PC-3 (cell line): ENCODE results near the gene VDR. TPM values are rescaled to one million over a fixed set of nuclear protein-coding genes. Genes with fewer than 3 reads are reported as not detected.
A peak's percentile ranks its signal among the peaks of the same experiment; 100 is the strongest.

Experiments used
- ATAC-seq: fragments of 200-7000 bp; cut with Tn5 transposase; 2 replicates; pipeline ENCODE4 v1.9.1; 2020; ENCODE audit warnings: mild to moderate bottlenecking, moderate library complexity
- BruUV-seq: library from RNA; stranded (reverse); fragments of 400-500 nt; replicated peaks from 2 replicates; lab custom pipeline; 2021; lab: Mats Ljungman, UMichigan
- CTCF ChIA-PET: fragments of 300-600 bp; sonication (Branson Sonifier 250); formaldehyde crosslinking; loops from one replicate; lab custom pipeline; 2022; ENCODE audit warnings: antibody characterized with exemption; lab: Charles Lee
- POLR2A ChIA-PET: fragments of 300-600 bp; sonication (Branson Sonifier 250); formaldehyde crosslinking; loops from one replicate; lab custom pipeline; 2022; ENCODE audit warnings: antibody characterized with exemption; ENCODE audit not compliant: unreplicated experiment; lab: Charles Lee
- DNase-seq: peaks from one replicate; pipeline ENCODE4 v3.0.0-alpha.2; 2015
- H2AFZ ChIP-seq: fragments of 300-600 bp; sonication (generic); 2 replicates; pipeline ENCODE4 v1.6.0; 2016; ENCODE audit warnings: antibody characterized with exemption, low read length
- H3F3A ChIP-seq: fragments of 300-600 bp; sonication (generic); one replicate; pipeline ENCODE4 v1.6.0; 2017; ENCODE audit warnings: antibody characterized with exemption, low read length, control low read depth, mild to moderate bottlenecking; ENCODE audit not compliant: unreplicated experiment
- H3K27ac ChIP-seq: fragments of 300-600 bp; sonication (generic); 2 replicates; pipeline ENCODE4 v1.5.1; 2016; ENCODE audit warnings: mild to moderate bottlenecking, low read length
- H3K27me3 ChIP-seq: fragments of 300-600 bp; sonication (generic); 2 replicates; pipeline ENCODE4 v1.6.1; 2016; ENCODE audit warnings: low read length, mixed read lengths
- H3K36me3 ChIP-seq: fragments of 300-600 bp; sonication (generic); 2 replicates; pipeline ENCODE4 v1.6.1; 2016; ENCODE audit warnings: low read depth, mixed run types, low read length, mixed read lengths
- H3K4me1 ChIP-seq: fragments of 300-600 bp; sonication (generic); 2 replicates; pipeline ENCODE4 v1.5.1; 2016; ENCODE audit warnings: low read length; ENCODE audit not compliant: insufficient read depth
- H3K4me2 ChIP-seq: fragments of 300-600 bp; sonication (generic); 2 replicates; pipeline ENCODE4 v1.6.0; 2016; ENCODE audit warnings: low read length
- H3K4me3 ChIP-seq: fragments of 300-600 bp; sonication (generic); 2 replicates; pipeline ENCODE4 v1.5.1; 2016; ENCODE audit warnings: mild to moderate bottlenecking, low read length, mixed read lengths
- H3K79me2 ChIP-seq: fragments of 300-600 bp; sonication (generic); 2 replicates; pipeline ENCODE4 v1.6.1; 2017; ENCODE audit warnings: low read length, mixed read lengths
- H3K9ac ChIP-seq: fragments of 300-600 bp; sonication (generic); 2 replicates; pipeline ENCODE4 v1.6.0; 2016; ENCODE audit warnings: mild to moderate bottlenecking, low read length
- H3K9me2 ChIP-seq: fragments of 300-600 bp; sonication (generic); replicated peaks from 2 replicates; pipeline ENCODE4 v1.6.1; 2016; ENCODE audit warnings: mixed run types, low read length, mixed read lengths
- H3K9me3 ChIP-seq: fragments of 300-600 bp; sonication (generic); 2 replicates; pipeline ENCODE4 v1.6.1; 2016; ENCODE audit warnings: low read length, mixed read lengths
- H4K20me1 ChIP-seq: fragments of 300-600 bp; sonication (generic); 2 replicates; pipeline ENCODE4 v1.6.1; 2016; ENCODE audit warnings: low read length, mixed read lengths
- EZH2 ChIP-seq: fragments of 300-600 bp; sonication (generic); IDR thresholded peaks from one replicate; pipeline ENCODE4 v1.6.1; 2017; ENCODE audit warnings: antibody characterized with exemption, mild to moderate bottlenecking, low read length; ENCODE audit not compliant: unreplicated experiment
- EZH2phosphoT487 ChIP-seq: fragments of 300-600 bp; sonication (generic); IDR thresholded peaks from 2 replicates; pipeline ENCODE4 v1.6.1; 2018; ENCODE audit warnings: mild to moderate bottlenecking, antibody characterized with exemption, low read length, borderline replicate concordance
- intact Hi-C: fragments of 100-400 bp; cut with micrococcal nuclease; formaldehyde crosslinking; loops from 2 replicates; pipeline ENCODE4 v1.9.0; 2023
- total RNA-seq: library from RNA; depleted of rRNA; stranded (reverse); fragments of >200 nt; gene quantifications from 2 replicates; pipeline ENCODE4 v1.2.3, GENCODE V29; 2014
- TF ChIP-seq, protein P1 (sequence below): fragments of 300-600 bp; sonication (generic); conservative IDR thresholded peaks from 2 replicates; pipeline ENCODE4 v1.5.1; 2017; ENCODE audit warnings: antibody characterized with exemption, low read depth, mild to moderate bottlenecking, low read length

Gene VDR
- total RNA-seq, 1 experiment from 2014 or later = 19.9 TPM

DNA sequence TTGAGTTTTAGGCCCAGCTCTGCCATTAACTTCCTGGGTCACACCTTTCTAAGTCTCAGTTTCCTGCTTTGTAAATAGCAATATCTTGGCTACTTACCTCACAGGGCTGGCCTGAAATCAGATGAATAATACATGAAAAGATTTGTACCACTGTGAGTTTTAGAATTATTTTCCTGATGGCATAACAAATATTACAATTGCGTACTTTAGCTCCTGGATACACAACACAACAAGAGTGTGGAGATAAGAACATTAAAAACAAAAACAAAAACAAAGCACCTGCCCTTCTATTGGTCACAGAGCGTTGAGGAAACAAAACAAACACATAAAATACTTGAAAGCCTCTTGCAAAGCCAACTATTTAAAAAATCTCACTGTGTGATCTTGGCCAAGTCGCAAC, 80.2 kb downstream of the VDR start:
- no peak for TF ChIP-seq EZH2phosphoT487
- TF ChIP-seq, protein P1, sequence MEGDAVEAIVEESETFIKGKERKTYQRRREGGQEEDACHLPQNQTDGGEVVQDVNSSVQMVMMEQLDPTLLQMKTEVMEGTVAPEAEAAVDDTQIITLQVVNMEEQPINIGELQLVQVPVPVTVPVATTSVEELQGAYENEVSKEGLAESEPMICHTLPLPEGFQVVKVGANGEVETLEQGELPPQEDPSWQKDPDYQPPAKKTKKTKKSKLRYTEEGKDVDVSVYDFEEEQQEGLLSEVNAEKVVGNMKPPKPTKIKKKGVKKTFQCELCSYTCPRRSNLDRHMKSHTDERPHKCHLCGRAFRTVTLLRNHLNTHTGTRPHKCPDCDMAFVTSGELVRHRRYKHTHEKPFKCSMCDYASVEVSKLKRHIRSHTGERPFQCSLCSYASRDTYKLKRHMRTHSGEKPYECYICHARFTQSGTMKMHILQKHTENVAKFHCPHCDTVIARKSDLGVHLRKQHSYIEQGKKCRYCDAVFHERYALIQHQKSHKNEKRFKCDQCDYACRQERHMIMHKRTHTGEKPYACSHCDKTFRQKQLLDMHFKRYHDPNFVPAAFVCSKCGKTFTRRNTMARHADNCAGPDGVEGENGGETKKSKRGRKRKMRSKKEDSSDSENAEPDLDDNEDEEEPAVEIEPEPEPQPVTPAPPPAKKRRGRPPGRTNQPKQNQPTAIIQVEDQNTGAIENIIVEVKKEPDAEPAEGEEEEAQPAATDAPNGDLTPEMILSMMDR = no peak
- TF ChIP-seq EZH2 = no peak
- ATAC-seq = no peak
- H3K27ac ChIP-seq = peak overlapping the region; percentile 5; the same call in 1 of the 2 replicates
- H3F3A ChIP-seq = peaks cover 4% of the 10 kb centered on the region
- peaks cover 9% of the 10 kb centered on the region for H3K79me2 ChIP-seq
- BruUV-seq = TSS peak; percentile 62
- DNase-seq = no peak
- no peaks in the 10 kb centered on the region for H4K20me1 ChIP-seq
- no peak overlapping the region for H3K4me3 ChIP-seq
- ChIA-PET CTCF (no interaction called here), POLR2A (interaction anchor here (0.6 kb wide), 1 partner anchor 65 kb away, joined by 3 read pairs; no protein-coding TSS in a partner anchor)
- H3K9ac ChIP-seq = no peak overlapping the region
- H3K9me3 ChIP-seq = no peaks in the 10 kb centered on the region
- H3K4me2 ChIP-seq = peak overlapping the region; percentile 33
- H3K27me3 ChIP-seq = no peaks in the 10 kb centered on the region
- intact Hi-C loops = loop anchor here (10.0 kb wide), 1 partner anchor 120 kb away; no protein-coding TSS in a partner anchor
- H3K4me1 ChIP-seq = peaks cover 82% of the 10 kb centered on the region
- 0 out of 2 replicates have a peak overlapping the region, but pooled peaks have one; percentile 52 for H2AFZ ChIP-seq
- no peaks in the 10 kb centered on the region for H3K9me2 ChIP-seq
- H3K36me3 ChIP-seq = no peaks in the 10 kb centered on the region

DNA sequence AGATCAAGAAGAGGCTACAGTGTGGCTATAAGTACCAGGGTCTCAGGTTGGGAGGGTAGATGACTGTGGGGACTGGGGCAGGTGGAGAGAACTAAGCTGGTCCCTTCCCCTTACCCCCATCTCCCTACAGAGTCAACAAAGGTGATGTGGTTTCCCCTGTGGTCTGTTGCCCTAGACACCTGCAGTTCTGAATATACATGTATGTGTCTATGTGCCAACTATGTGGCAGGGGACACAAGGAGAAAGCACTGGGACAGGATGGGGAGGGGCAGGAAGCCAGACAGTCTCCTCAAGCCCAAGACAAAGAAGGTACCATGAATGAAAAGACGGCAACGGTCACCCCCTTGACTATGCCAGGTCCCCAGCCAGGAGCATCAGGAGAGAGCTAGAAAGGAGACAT, 80.6 kb downstream of the VDR start:
- BruUV-seq = no TSS peak
- H3K4me1 ChIP-seq = peaks cover 77% of the 10 kb centered on the region
- no peaks in the 10 kb centered on the region for H3K27me3 ChIP-seq
- TF ChIP-seq, protein P1 = no peak
- TF ChIP-seq EZH2phosphoT487 = no peak
- TF ChIP-seq EZH2 = no peak
- DNase-seq = no peak
- POLR2A ChIA-PET = interaction anchor here (0.6 kb wide), 1 partner anchor 65 kb away, joined by 3 read pairs; no protein-coding TSS in a partner anchor
- H3K4me2 ChIP-seq = no peak overlapping the region
- no peak overlapping the region for H2AFZ ChIP-seq
- intact Hi-C loops = loop anchor here (10.0 kb wide), 1 partner anchor 121 kb away; no protein-coding TSS in a partner anchor
- no peaks in the 10 kb centered on the region for H3K9me2 ChIP-seq
- no peak for ATAC-seq
- H3F3A ChIP-seq = peaks cover 4% of the 10 kb centered on the region
- no peaks in the 10 kb centered on the region for H3K9me3 ChIP-seq
- peaks cover 11% of the 10 kb centered on the region for H3K79me2 ChIP-seq
- H4K20me1 ChIP-seq = no peaks in the 10 kb centered on the region
- no peak overlapping the region for H3K4me3 ChIP-seq
- CTCF ChIA-PET = no interaction called here
- H3K36me3 ChIP-seq = no peaks in the 10 kb centered on the region
- H3K9ac ChIP-seq = no peak overlapping the region
- H3K27ac ChIP-seq = peak overlapping the region; percentile 5; the same call in 1 of the 2 replicates

- no TSS peak for BruUV-seq
- ATAC-seq (no peak), DNase-seq (no peak)
- H3K4me3 ChIP-seq = no peak overlapping the region
- no peak for TF ChIP-seq EZH2phosphoT487
- peaks cover 4% of the 10 kb centered on the region for H3F3A ChIP-seq
- H3K27me3 ChIP-seq = no peaks in the 10 kb centered on the region
- intact Hi-C loops = loop anchor here (10.0 kb wide), 1 partner anchor 121 kb away; no protein-coding TSS in a partner anchor
- 0 out of 2 replicates have a peak, but pooled peaks cover under 1% of the 10 kb centered on the region for H4K20me1 ChIP-seq
- H3K9ac ChIP-seq = no peak overlapping the region
- no peaks in the 10 kb centered on the region for H3K36me3 ChIP-seq
- H3K27ac ChIP-seq = peak overlapping the region; percentile 64
- no peak overlapping the region for H2AFZ ChIP-seq
- CTCF ChIA-PET = no interaction called here
- H3K9me3 ChIP-seq = no peaks in the 10 kb centered on the region
- peaks cover 74% of the 10 kb centered on the region for H3K4me1 ChIP-seq
- no peaks in the 10 kb centered on the region for H3K9me2 ChIP-seq
- H3K4me2 ChIP-seq = peak overlapping the region; percentile 45
- POLR2A ChIA-PET = interaction anchor here (0.6 kb wide), 1 partner anchor 64 kb away, joined by 3 read pairs; no protein-coding TSS in a partner anchor
- H3K79me2 ChIP-seq = peaks cover 18% of the 10 kb centered on the region
Observed at GRCh38 chr12:47823422-47824086, 81.2 kb downstream of the VDR start.
